ENCODE data around the gene UBR3.
"Not testable (repeated sequence)": the region's sequence is repeated elsewhere in the genome, so short reads cannot be mapped to it uniquely, and the experiment has no call there.

The UBR3 gene

GRCh38 chr2:169824373-169825333 is 2.6 kb upstream of the UBR3 start, which contains the start of gene METTL5:
METTL5 (minus strand) TSS chr2:169824905; CDS start chr2:169824597, 308 bp downstream.
- FAIRE-seq, result no peak

- FAIRE-seq, result no peak
Observed at GRCh38 chr2:169828141-169828811, 1.0 kb downstream of the UBR3 start.

- FAIRE-seq, result no peak
Observed at GRCh38 chr2:169834401-169834800, 7.1 kb downstream of the UBR3 start.

- FAIRE-seq, result no peak
Observed at GRCh38 chr2:169838743-169839489, 11.7 kb downstream of the UBR3 start.

- FAIRE-seq, result no peak
Observed at GRCh38 chr2:169839954-169840746, 12.9 kb downstream of the UBR3 start.

GRCh38 chr2:169840747-169841142 is 13.5 kb downstream of the UBR3 start:
- no peak for FAIRE-seq

- FAIRE-seq, result not testable (repeated sequence)
Observed at GRCh38 chr2:169841625-169842024, 14.4 kb downstream of the UBR3 start.

GRCh38 chr2:169845016-169845415 is 17.8 kb downstream of the UBR3 start:
- no peak for FAIRE-seq

- FAIRE-seq, result not testable (repeated sequence)
Observed at GRCh38 chr2:169848959-169849693, 21.9 kb downstream of the UBR3 start.

- FAIRE-seq, result no peak
Observed at GRCh38 chr2:169849710-169850109, 22.5 kb downstream of the UBR3 start.

GRCh38 chr2:169853041-169853668 is 25.9 kb downstream of the UBR3 start:
- no peak for FAIRE-seq

- FAIRE-seq, result not testable (repeated sequence)
Observed at GRCh38 chr2:169855281-169856258, 28.3 kb downstream of the UBR3 start.

GRCh38 chr2:169859423-169859822 is 32.2 kb downstream of the UBR3 start:
- FAIRE-seq, result peak; percentile 95

- FAIRE-seq, result no peak
Observed at GRCh38 chr2:169860149-169860548, 32.9 kb downstream of the UBR3 start.

- FAIRE-seq, result no peak
Observed at GRCh38 chr2:169862816-169863215, 35.6 kb downstream of the UBR3 start.

- no peak for FAIRE-seq
Observed at GRCh38 chr2:169865492-169865891, 38.2 kb downstream of the UBR3 start.

GRCh38 chr2:169866230-169866629 is 39.0 kb downstream of the UBR3 start:
- not testable (repeated sequence) for FAIRE-seq

GRCh38 chr2:169867579-169867978 is 40.3 kb downstream of the UBR3 start:
- FAIRE-seq, result no peak

GRCh38 chr2:169868951-169869350 is 41.7 kb downstream of the UBR3 start:
- no peak for FAIRE-seq

- FAIRE-seq, result not testable (repeated sequence)
Observed at GRCh38 chr2:169871369-169871768, 44.1 kb downstream of the UBR3 start.
